Measurements from ENCODE around the gene FAM199X.

DNA sequence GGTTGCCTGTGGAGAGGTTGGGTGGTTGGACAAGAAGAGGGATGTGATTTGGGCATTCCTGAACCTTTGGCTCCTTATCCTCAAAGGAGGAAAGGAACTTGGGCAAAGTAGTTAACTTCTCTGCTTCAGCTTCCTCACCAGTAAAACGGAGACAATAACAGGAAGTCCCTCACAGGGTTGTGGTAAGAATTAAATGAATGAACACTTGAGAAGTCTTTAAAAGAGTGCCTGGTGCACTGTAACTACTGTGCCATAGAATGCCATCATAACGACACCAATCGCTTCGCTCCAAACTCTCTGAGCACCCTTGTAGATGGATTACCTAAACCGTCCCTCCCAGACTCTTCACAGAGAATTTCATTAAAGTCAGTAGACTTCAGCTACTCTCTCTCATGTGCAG, 43.4 kb upstream of the FAM199X start:
- TF ChIP-seq, protein P1, sequence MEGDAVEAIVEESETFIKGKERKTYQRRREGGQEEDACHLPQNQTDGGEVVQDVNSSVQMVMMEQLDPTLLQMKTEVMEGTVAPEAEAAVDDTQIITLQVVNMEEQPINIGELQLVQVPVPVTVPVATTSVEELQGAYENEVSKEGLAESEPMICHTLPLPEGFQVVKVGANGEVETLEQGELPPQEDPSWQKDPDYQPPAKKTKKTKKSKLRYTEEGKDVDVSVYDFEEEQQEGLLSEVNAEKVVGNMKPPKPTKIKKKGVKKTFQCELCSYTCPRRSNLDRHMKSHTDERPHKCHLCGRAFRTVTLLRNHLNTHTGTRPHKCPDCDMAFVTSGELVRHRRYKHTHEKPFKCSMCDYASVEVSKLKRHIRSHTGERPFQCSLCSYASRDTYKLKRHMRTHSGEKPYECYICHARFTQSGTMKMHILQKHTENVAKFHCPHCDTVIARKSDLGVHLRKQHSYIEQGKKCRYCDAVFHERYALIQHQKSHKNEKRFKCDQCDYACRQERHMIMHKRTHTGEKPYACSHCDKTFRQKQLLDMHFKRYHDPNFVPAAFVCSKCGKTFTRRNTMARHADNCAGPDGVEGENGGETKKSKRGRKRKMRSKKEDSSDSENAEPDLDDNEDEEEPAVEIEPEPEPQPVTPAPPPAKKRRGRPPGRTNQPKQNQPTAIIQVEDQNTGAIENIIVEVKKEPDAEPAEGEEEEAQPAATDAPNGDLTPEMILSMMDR (IDR thresholded peaks at IDR 0.05) = no peak
- TF ChIP-seq POLR2A (IDR thresholded peaks at IDR 0.05) = no peak
- TF ChIP-seq EP300 (IDR thresholded peaks at IDR 0.05) = no peak
